ENCODE measurements around the gene SLC12A8. TPM values are rescaled to one million over a fixed set of nuclear protein-coding genes. Genes with fewer than 3 reads are reported as not detected.

The SLC12A8 gene
- total RNA-seq, 2 experiments from 2014 or later: 1.1 to 1.6 TPM

GRCh38 chr3:125039131-125040100 lies 173.1 kb downstream of the SLC12A8 start:
- CTCF ChIA-PET: no interaction called here
- H3K4me1 Mint-ChIP-seq (ENCODE audit: low read depth): peaks cover 29% of the 10 kb centered on the region
- DNase-seq (no peak), ATAC-seq (no peak)
- no peaks in the 10 kb centered on the region for H3K27me3 Mint-ChIP-seq
- H3K9me3 Mint-ChIP-seq: peaks cover 12% of the 10 kb centered on the region
- TF ChIP-seq CTCF (IDR thresholded peaks at IDR 0.05): no peak
- intact Hi-C loops (cut with micrococcal nuclease): no loop called here
- H3K36me3 Mint-ChIP-seq (ENCODE audit: low read depth): peaks cover 13% of the 10 kb centered on the region
- POLR2A ChIA-PET: interaction anchor here (1.3 to 2.4 kb wide), 2 partner anchors 13 kb away, joined by 3 to 8 read pairs; no protein-coding TSS in a partner anchor
- H3K4me3 Mint-ChIP-seq: no peak overlapping the region
- no peak overlapping the region for H3K27ac Mint-ChIP-seq

GRCh38 chr3:125037498-125038150 lies 174.9 kb downstream of the SLC12A8 start:
- Mint-ChIP-seq H3K27me3 (no peaks in the 10 kb centered on the region), H3K9me3 (peaks cover 12% of the 10 kb centered on the region), H3K4me1 (ENCODE audit: low read depth) (peaks cover 35% of the 10 kb centered on the region), H3K4me3 (no peak overlapping the region), H3K27ac (no peak overlapping the region), H3K36me3 (ENCODE audit: low read depth) (peaks cover 17% of the 10 kb centered on the region)
- POLR2A ChIA-PET: interaction anchor here (0.5 to 2.4 kb wide), 2 partner anchors 14 to 117 kb away, joined by 6 to 8 read pairs; no protein-coding TSS in a partner anchor
- ATAC-seq: peak; percentile 24
- no peak for DNase-seq
- no peak for TF ChIP-seq CTCF (IDR thresholded peaks at IDR 0.05)
- intact Hi-C loops (cut with micrococcal nuclease): no loop called here
- CTCF ChIA-PET: interaction anchor here (1.4 to 1.8 kb wide), 2 partner anchors 10 to 14 kb away, joined by 4 to 7 read pairs; no protein-coding TSS in a partner anchor

- Mint-ChIP-seq H3K27ac (peak overlapping the region; percentile 7), H3K27me3 (no peaks in the 10 kb centered on the region), H3K4me1 (ENCODE audit: low read depth) (peaks cover 43% of the 10 kb centered on the region), H3K9me3 (peaks cover 12% of the 10 kb centered on the region), H3K36me3 (ENCODE audit: low read depth) (peaks cover 17% of the 10 kb centered on the region), H3K4me3 (no peak overlapping the region)
- no peak for DNase-seq
- TF ChIP-seq CTCF (IDR thresholded peaks at IDR 0.05): no peak
- peak; percentile 85 for ATAC-seq
- ChIA-PET CTCF (interaction anchor here (1.4 to 2.4 kb wide), 2 partner anchors 12 to 17 kb away, joined by 3 to 7 read pairs; no protein-coding TSS in a partner anchor), POLR2A (interaction anchor here (1.0 to 1.6 kb wide), 3 partner anchors 10 to 340 kb away, joined by 3 to 4 read pairs (median 3); partner anchors contain the start of gene ZNF148)
- intact Hi-C loops (cut with micrococcal nuclease): no loop called here
Measured at GRCh38 chr3:125035217-125035616, 177.3 kb downstream of the SLC12A8 start.

- Mint-ChIP-seq H3K4me3 (no peak overlapping the region), H3K27me3 (no peaks in the 10 kb centered on the region), H3K4me1 (ENCODE audit: low read depth) (peaks cover 34% of the 10 kb centered on the region), H3K27ac (no peak overlapping the region), H3K9me3 (peaks cover 12% of the 10 kb centered on the region), H3K36me3 (ENCODE audit: low read depth) (peaks cover 29% of the 10 kb centered on the region)
- POLR2A ChIA-PET: interaction anchor here (1.6 kb wide), 1 partner anchor 12 kb away, joined by 4 read pairs; no protein-coding TSS in a partner anchor
- TF ChIP-seq CTCF (IDR thresholded peaks at IDR 0.05): no peak
- ATAC-seq: no peak
- CTCF ChIA-PET: no interaction called here
- intact Hi-C loops (cut with micrococcal nuclease): no loop called here
- no peak for DNase-seq
Measured at GRCh38 chr3:125033616-125034015, 178.9 kb downstream of the SLC12A8 start.
